Common myeloid progenitor, CD34-positive (primary cell): ENCODE results near the gene ABAT.

Experiments
- CTCF ChIA-PET: fragments of 350-600 bp; sonication (Branson Sonifier 250); formaldehyde crosslinking; loops from one replicate; lab custom pipeline; 2021; ENCODE audit warnings: antibody characterized with exemption; lab: Charles Lee
- POLR2A ChIA-PET: fragments of 350-600 bp; sonication (Branson Sonifier 250); formaldehyde crosslinking; loops from one replicate; lab custom pipeline; 2021; ENCODE audit warnings: antibody characterized with exemption; lab: Charles Lee
- DNase-seq, 3 donors: peaks; one replicate each; pipeline versions ENCODE4 v3.0.0 to v3.0.0-alpha.2; 2013
- H3K27ac ChIP-seq, 2 experiments: 1 replicate in 1 of 2; 2 replicates in 1 of 2; pipeline ENCODE4 v1.7.0; 2013; ENCODE audit warnings: inconsistent platforms in 2 of 2, low read length in 2 of 2, mild to moderate bottlenecking in 2 of 2, low read depth in 1 of 2, moderate library complexity in 1 of 2; ENCODE audit not compliant: severe bottlenecking in 2 of 2, insufficient read depth in 1 of 2, poor library complexity in 1 of 2
- H3K27me3 ChIP-seq, 5 experiments: replicated peaks in 2 of 5; 1 replicate in 3 of 5; 2 replicates in 2 of 5; pipeline versions ENCODE4 v1.6.1 to v1.7.0; 2013; ENCODE audit warnings: low read length in 4 of 5, mild to moderate bottlenecking in 2 of 5, moderate library complexity in 2 of 5, inconsistent platforms in 1 of 5; ENCODE audit not compliant: insufficient read depth in 5 of 5, control insufficient read depth in 4 of 5
- H3K36me3 ChIP-seq, 4 experiments: 1 replicate in 2 of 4; 2 replicates in 2 of 4; pipeline versions ENCODE4 v1.6.1 to v1.7.0; 2013; ENCODE audit warnings: low read length in 3 of 4, control low read depth in 1 of 4, mild to moderate bottlenecking in 1 of 4; ENCODE audit not compliant: control insufficient read depth in 4 of 4, insufficient read depth in 4 of 4
- H3K4me1 ChIP-seq, 4 experiments: 1 replicate in 3 of 4; 2 replicates in 1 of 4; pipeline versions ENCODE4 v1.6.1 to v1.7.1; 2013; ENCODE audit warnings: low read length in 3 of 4, mild to moderate bottlenecking in 3 of 4, control low read depth in 1 of 4, inconsistent platforms in 1 of 4, moderate library complexity in 1 of 4; ENCODE audit not compliant: control insufficient read depth in 4 of 4, insufficient read depth in 4 of 4; ENCODE audit errors: control extremely low read depth in 1 of 4
- H3K4me3 ChIP-seq, 7 experiments: 1 replicate in 4 of 7; 2 replicates in 3 of 7; pipeline versions ENCODE4 v1.5.1 to v1.7.0; 2013; ENCODE audit warnings: mild to moderate bottlenecking in 7 of 7, low read length in 6 of 7, moderate library complexity in 6 of 7, inconsistent platforms in 2 of 7, low read depth in 2 of 7, control low read depth in 1 of 7; ENCODE audit not compliant: insufficient read depth in 4 of 7, control insufficient read depth in 1 of 7; ENCODE audit errors: extremely low read depth in 1 of 7
- H3K9me3 ChIP-seq, 5 experiments: 1 replicate in 4 of 5; 2 replicates in 1 of 5; pipeline versions ENCODE4 v1.6.1 to v1.7.1; 2013; ENCODE audit warnings: low read length in 4 of 5, mild to moderate bottlenecking in 2 of 5, inconsistent platforms in 1 of 5, low read depth in 1 of 5, moderate library complexity in 1 of 5; ENCODE audit not compliant: control insufficient read depth in 4 of 5, insufficient read depth in 2 of 5; ENCODE audit errors: control extremely low read depth in 1 of 5
- WGBS: methylation state at CpG from one replicate; pipeline ENCODE4 v1.1.5; 2013; ENCODE audit not compliant: insufficient coverage; 5-methylcytosine and 5-hydroxymethylcytosine counted together

The ABAT gene

GRCh38 chr16:8774208-8774607, 99.8 kb downstream of the ABAT start:
- H3K27ac ChIP-seq, result no peak overlapping the region
- CTCF ChIA-PET, result no interaction called here
- H3K4me1 ChIP-seq, result no peaks in the 10 kb centered on the region

GRCh38 chr16:8775359-8775758, 100.9 kb downstream of the ABAT start:
- WGBS, result 100% methylated on average over 1 of the region's 1 CpG
- no peak for DNase-seq
- Histone ChIP-seq H3K27ac (no peak overlapping the region), H3K36me3 (peaks cover 0 to 32% (median 10%) of the 10 kb centered on the region in 4 experiments), H3K27me3 (no peaks in the 10 kb centered on the region), H3K4me1 (no peaks in the 10 kb centered on the region), H3K4me3 (no peak overlapping the region), H3K9me3 (peaks cover 0 to 2% (median 0%) of the 10 kb centered on the region in 5 experiments)
- ChIA-PET POLR2A (no interaction called here), CTCF (no interaction called here)

More at GRCh38 chr16:8774208-8774607, 99.8 kb downstream of the ABAT start:
- Histone ChIP-seq H3K9me3 (peaks cover 0 to 2% (median 0%) of the 10 kb centered on the region in 5 experiments), H3K36me3 (peaks cover 0 to 23% (median 11%) of the 10 kb centered on the region in 4 experiments), H3K27me3 (no peaks in the 10 kb centered on the region), H3K4me3 (no peak overlapping the region)
- WGBS, result 97% methylated on average over 10 of the region's 11 CpGs
- DNase-seq, result no peak
- POLR2A ChIA-PET, result no interaction called here

DNA sequence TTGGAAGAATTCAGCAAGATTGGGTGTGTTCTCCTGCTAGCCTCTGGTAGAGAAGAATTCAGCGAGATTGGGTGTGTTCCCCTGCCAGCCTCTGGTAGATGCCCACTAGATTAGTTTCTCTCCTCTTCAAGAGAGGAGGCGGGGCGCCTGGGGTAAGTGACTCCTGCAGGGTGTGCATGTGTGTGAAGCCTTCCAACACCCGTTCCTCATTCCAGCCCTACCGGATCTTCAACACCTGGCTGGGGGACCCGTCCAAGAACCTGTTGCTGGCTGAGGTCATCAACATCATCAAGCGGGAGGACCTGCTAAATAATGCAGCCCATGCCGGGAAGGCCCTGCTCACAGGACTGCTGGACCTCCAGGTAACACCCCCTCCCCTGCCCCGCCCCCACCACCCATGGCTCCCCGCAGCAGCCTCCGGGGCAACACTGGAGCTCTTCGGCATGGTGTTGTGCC, 101.7 kb downstream of the ABAT start:
- no peak overlapping the region for H3K27ac ChIP-seq
- CTCF ChIA-PET, result no interaction called here

DNA sequence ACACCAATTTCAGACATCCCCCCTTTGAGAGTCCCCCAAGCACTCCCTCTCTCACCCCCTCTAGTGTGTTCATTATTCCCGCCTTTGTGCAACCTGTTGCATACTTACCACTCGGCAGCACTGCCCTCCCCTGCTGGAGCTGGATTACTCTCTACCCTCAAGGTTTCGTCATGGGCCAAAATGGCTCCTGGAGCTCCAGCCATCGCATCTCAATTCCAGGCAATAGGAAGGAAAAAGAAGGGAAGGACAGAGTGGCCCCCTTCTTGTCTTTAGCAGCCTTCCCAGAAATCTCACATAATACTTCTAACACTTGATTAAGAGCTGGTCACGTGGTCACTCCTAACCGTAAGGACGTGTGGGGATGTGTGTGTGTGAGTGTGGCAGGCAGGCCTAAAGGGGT, 102.8 kb downstream of the ABAT start:
- no peak for DNase-seq
- Histone ChIP-seq H3K27ac (no peak overlapping the region), H3K4me1 (no peaks in the 10 kb centered on the region), H3K27me3 (no peaks in the 10 kb centered on the region), H3K36me3 (peaks cover 0 to 32% (median 11%) of the 10 kb centered on the region in 4 experiments), H3K4me3 (no peak overlapping the region), H3K9me3 (peaks cover 0 to 2% (median 0%) of the 10 kb centered on the region in 5 experiments)
- ChIA-PET POLR2A (no interaction called here), CTCF (interaction anchor here (1.3 kb wide), 1 partner anchor 11 kb away, joined by 3 read pairs; no protein-coding TSS in a partner anchor)
- WGBS, result no CpG with 5 or more reads among the region's 7 CpGs

More for the DNA sequence above, 101.7 kb downstream of the ABAT start:
- no peak for DNase-seq
- no peaks in the 10 kb centered on the region for H3K4me1 ChIP-seq
- H3K27me3 ChIP-seq, result no peaks in the 10 kb centered on the region
- no peak overlapping the region for H3K4me3 ChIP-seq
- POLR2A ChIA-PET, result no interaction called here
- WGBS, result 98% methylated on average over 8 of the region's 12 CpGs
- H3K9me3 ChIP-seq, result peaks cover 0 to 2% (median 0%) of the 10 kb centered on the region in 5 experiments
- H3K36me3 ChIP-seq, result peaks cover 0 to 32% (median 11%) of the 10 kb centered on the region in 4 experiments

GRCh38 chr16:8781797-8782196, 107.4 kb downstream of the ABAT start:
- H3K4me1 ChIP-seq, result no peaks in the 10 kb centered on the region
- no peak overlapping the region for H3K27ac ChIP-seq
- ChIA-PET POLR2A (no interaction called here), CTCF (no interaction called here)
- WGBS, result 100% methylated on average over 5 of the region's 8 CpGs
- no peaks in the 10 kb centered on the region for H3K27me3 ChIP-seq
- peaks cover 0 to 16% (median 3%) of the 10 kb centered on the region in 4 experiments for H3K36me3 ChIP-seq
- H3K4me3 ChIP-seq, result no peak overlapping the region
- no peaks in the 10 kb centered on the region for H3K9me3 ChIP-seq
- no peak for DNase-seq

DNA sequence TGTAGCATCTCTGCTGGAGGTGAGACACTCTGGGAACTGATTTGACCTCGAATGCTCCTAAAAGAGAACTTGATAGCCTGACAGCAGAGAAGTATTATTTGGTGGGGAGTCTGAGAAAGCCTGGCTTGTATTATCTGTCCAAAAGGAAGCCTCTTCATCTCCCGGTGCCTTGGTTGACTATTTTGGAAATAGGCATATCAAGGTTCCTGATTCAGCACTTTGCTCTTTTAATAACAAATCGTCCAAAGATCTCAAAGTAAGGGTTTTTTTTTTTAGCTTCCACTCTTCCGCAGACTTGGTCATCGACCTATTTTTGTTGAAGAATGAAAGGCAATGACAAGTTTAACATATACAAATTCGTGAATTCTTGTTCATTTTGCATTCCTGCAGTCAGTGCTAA, 108.3 kb downstream of the ABAT start:
- ChIA-PET CTCF (no interaction called here), POLR2A (no interaction called here)
- WGBS, result 83% methylated on average over 5 of the region's 6 CpGs

GRCh38 chr16:8785408-8785807, 111.0 kb downstream of the ABAT start:
- ChIA-PET POLR2A (no interaction called here), CTCF (interaction anchor here (1.1 kb wide), 1 partner anchor 8 kb away, joined by 3 read pairs; no protein-coding TSS in a partner anchor)
- peaks cover 0 to 2% (median 0%) of the 10 kb centered on the region in 4 experiments for H3K36me3 ChIP-seq
- H3K27me3 ChIP-seq, result no peaks in the 10 kb centered on the region
- H3K4me1 ChIP-seq, result no peaks in the 10 kb centered on the region
- H3K27ac ChIP-seq, result no peak overlapping the region
- H3K9me3 ChIP-seq, result no peaks in the 10 kb centered on the region
- WGBS, result 97% methylated on average over 6 of the region's 6 CpGs
- H3K4me3 ChIP-seq, result no peak overlapping the region
- no peak for DNase-seq

More for the DNA sequence above, 108.3 kb downstream of the ABAT start:
- no peak overlapping the region for H3K4me3 ChIP-seq
- DNase-seq, result no peak
- no peaks in the 10 kb centered on the region for H3K27me3 ChIP-seq
- H3K27ac ChIP-seq, result no peak overlapping the region
- no peaks in the 10 kb centered on the region for H3K9me3 ChIP-seq
- peaks cover 0 to 10% (median 1%) of the 10 kb centered on the region in 4 experiments for H3K36me3 ChIP-seq
- no peaks in the 10 kb centered on the region for H3K4me1 ChIP-seq
